CD4-positive, alpha-beta T cell treated with Interleukin-17A for 4 hours (primary cell): ENCODE data around the gene TMED5.

ENCODE experiments used
- DNase-seq: peaks from one replicate; pipeline ENCODE4 v3.0.0-alpha.2; 2020; ENCODE audit warnings: mixed read lengths

Gene TMED5

DNA sequence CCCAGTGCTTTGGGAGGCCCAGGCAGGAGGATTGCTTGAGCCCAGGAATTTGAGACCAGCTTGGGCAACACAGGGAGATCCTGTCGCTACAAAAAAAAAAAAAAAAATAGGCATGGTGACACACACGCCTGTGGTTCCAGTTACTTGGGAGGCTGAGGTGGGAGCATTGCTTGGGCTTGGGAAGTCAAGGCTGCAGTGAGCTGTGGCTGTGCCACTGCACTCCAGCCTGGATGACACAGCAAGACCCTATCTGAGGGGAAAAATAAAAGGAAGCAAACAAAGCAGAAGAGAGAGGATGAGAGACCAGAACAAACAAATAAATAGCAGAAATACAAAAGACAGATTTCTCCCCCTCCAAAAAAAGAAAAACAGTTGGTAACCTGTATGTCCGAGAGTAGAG lies 67.1 kb downstream of the TMED5 start:
- no peak for DNase-seq

DNA sequence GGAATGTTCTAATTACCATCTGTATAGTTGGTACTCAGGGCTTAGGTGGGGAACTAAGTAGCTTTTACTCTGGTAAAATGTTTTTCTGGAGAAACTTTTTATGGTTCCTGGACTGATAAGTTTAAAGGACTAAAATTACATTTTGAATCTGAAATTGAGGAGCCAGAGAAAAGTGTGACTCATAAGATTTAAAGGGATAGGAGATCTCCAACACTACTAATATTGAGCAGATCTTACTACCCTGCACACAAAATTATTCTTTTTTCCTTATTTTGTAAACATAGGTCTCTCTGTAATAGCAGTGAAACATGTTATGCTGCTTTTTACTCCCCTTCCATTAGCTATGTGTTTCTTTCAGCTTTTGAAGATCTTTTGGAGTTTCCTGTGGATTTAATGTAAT lies 68.7 kb downstream of the TMED5 start:
- DNase-seq = no peak

DNA sequence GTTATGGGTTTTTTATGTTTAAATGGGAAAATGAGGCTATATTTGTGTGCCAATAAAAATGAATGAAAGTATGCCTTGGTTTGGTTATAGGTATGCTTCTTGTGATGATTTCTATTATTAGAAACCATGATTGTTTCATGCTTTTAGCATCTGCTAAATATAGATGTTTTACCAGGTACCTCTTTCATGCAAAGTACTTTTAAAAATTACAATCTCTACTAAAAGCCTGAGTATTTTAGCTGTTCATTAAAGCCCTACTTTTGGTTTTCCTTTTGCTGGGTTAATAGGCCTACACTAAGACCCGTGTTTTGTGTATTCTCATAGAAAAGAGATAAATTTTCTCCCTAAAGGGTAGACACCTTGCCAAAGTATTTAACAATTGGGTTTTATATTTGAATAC lies 69.1 kb downstream of the TMED5 start:
- no peak for DNase-seq

DNA sequence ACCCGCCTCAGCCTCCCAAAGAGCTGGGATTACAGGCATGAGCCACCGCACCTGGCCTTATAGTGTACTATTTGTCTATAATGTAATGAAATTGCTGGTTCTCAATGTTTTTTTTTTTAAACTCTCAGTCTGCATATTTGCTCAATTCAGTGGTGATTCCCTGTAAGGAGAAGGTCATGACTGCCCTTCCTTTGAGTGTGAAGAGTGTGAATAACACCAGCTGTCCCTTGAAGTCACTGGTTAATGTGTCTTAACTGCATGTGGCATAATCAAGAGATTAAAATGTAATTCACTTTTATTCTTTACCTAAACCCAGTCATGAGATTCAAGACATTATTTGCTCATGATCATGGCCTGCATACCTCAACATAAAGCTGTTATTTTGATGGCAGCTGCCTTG lies 70.6 kb downstream of the TMED5 start:
- no peak for DNase-seq

DNA sequence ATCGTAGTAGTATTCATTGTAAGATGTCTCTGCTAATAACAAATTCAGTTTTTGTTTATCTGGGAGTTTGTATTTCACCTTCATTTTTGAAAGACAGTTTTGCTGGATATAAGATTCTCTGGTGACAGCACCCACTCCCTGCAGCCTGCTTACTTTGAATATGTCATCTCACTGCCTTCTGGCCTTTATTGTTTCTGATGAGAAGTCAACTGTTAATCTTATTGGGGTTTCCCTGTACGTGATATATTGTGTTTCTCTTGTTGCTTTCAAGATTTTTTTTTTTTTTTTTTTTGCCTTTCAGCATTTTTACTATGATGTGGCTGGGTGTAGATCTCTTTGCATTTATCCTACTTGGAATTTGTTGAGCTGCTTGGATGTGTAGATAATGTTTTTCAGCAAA lies 71.9 kb downstream of the TMED5 start:
- no peak for DNase-seq

DNA sequence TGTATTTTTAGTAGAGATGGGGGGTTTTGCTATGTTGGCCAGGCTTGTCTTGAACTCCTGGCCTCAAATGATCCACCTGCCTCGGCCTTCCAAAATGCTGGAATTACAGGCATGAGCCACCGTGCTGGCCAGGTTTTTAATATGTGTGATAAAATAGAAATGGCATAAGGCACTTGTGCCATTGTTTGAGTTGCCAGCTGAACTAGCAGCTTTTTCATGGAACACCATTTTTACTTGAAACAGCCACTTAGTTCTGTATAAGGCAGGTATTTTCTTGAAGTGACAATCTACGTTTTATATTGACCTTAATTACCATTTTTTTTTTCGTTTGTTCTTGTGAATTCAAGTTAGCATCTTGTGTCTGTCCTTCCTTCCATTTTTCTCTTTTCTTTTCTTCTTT lies 72.8 kb downstream of the TMED5 start:
- no peak for DNase-seq

DNA sequence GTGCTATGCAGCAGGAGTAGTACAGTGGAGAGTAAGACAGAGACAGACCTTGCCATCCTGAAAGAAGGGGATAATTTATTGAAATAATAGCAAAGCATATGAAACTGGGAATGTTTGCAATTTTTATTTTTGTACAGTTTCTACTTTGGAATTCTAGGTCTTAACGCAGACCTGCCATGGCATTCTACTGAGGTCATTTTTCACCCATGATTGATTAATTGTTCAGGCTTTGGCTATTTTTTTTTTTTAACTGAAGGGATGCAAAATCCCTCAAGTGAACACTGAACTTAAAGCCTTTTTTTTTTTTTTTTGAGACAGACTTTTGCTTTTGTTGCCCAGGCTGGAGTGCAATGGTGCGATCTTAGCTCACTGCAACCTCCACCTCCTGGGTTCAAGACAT lies 74.0 kb downstream of the TMED5 start:
- DNase-seq = no peak

DNA sequence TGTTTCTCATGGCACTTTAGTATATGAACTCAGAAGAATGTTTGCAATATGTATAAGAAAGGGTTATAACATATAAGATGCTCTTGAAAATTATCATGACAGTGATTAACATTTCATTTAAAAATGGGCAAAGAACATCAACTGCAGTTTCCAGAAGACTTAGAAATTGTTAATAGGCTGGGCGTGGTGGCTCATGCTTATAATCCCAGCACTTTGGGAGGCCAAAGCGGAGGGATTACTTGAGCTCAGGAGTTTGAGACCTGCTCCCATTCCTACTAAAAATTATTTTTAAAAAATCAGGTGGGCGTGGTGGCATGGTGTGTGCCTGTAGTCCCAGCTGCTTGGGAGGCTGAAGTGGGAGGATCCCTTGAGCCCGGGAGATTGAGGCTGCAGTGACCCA lies 78.1 kb downstream of the TMED5 start:
- no peak for DNase-seq
